ENCODE results near the gene LIMS2. TPM values are rescaled to one million over a fixed set of nuclear protein-coding genes. Genes with fewer than 3 reads are reported as not detected.
A peak's percentile ranks its signal among the peaks of the same experiment; 100 is the strongest.

The LIMS2 gene
- total RNA-seq, 4 donors from 2014 or later: 34.5 to 198 (median 91.3) TPM

DNA sequence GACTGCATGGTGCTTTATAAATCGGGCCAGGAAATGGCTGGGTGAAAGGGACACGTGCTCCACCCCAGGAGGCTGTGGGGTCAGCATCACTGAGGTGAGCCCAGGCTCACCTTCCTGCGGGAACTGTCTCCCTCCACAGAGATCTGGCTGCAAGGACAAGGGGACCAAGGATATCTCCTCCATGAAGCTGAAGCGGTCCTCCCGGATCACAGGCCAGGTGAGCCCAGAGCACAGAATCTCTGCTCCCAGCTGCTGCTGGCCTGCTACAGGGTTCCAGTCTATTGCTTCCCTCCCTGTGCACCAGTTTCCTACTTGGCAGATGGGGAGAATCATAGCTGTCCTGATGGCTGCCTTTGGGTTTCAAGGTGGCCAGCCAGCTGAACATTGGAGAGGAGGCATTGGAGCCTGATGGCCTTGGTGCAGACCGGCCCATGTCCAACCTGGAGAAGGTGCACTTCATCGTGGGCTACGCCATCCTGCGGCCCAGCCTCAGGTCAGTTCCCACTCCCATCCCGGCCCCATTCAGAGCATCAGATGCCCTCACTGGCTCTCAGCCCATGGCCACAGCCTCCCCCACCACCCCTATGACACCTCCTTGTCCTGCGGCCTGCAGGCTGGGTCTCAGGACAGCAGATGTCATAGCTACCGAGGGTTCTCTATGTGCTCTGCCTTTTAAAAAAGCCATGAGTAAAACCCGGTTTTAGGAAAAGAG, 63.1 kb downstream of the LIMS2 start:
- H3K27ac ChIP-seq: no peak overlapping the region
- TF ChIP-seq EP300 (IDR thresholded peaks at IDR 0.05; ENCODE audit: low read depth): no peak
- TF ChIP-seq POLR2A (IDR thresholded peaks at IDR 0.05): no peak
- TF ChIP-seq, protein P1, sequence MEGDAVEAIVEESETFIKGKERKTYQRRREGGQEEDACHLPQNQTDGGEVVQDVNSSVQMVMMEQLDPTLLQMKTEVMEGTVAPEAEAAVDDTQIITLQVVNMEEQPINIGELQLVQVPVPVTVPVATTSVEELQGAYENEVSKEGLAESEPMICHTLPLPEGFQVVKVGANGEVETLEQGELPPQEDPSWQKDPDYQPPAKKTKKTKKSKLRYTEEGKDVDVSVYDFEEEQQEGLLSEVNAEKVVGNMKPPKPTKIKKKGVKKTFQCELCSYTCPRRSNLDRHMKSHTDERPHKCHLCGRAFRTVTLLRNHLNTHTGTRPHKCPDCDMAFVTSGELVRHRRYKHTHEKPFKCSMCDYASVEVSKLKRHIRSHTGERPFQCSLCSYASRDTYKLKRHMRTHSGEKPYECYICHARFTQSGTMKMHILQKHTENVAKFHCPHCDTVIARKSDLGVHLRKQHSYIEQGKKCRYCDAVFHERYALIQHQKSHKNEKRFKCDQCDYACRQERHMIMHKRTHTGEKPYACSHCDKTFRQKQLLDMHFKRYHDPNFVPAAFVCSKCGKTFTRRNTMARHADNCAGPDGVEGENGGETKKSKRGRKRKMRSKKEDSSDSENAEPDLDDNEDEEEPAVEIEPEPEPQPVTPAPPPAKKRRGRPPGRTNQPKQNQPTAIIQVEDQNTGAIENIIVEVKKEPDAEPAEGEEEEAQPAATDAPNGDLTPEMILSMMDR (IDR thresholded peaks at IDR 0.05): no peak
- TF ChIP-seq POLR2AphosphoS5 (IDR thresholded peaks at IDR 0.05): no peak
- peaks cover 0 to 9% of the 10 kb centered on the region in 2 donors for H3K9me3 ChIP-seq
- H3K36me3 ChIP-seq: peaks cover 0 to 16% (median 4%) of the 10 kb centered on the region in 4 donors
- in situ Hi-C loops (cut with MboI; ENCODE audit: low pct_ligation_motif_present in 1 of 4, low pct_unique_long_range_greater_than_20kb in 1 of 4, low sequenced_read_pairs in 3 of 4): no loop called here
- H3K4me1 ChIP-seq: no peaks in the 10 kb centered on the region
- WGBS, 2 donors (ENCODE audit: low coverage in 1 of 2): 91 to 93% methylated on average over 2 to 13 of the region's 13 CpGs
- no peak overlapping the region for H3K4me3 ChIP-seq
- H3K27me3 ChIP-seq: no peaks in the 10 kb centered on the region
- intact Hi-C loops (cut with DNase I; ENCODE audit: low total_unique reads): no loop called here
- DNase-seq: peak; percentile 5

DNA sequence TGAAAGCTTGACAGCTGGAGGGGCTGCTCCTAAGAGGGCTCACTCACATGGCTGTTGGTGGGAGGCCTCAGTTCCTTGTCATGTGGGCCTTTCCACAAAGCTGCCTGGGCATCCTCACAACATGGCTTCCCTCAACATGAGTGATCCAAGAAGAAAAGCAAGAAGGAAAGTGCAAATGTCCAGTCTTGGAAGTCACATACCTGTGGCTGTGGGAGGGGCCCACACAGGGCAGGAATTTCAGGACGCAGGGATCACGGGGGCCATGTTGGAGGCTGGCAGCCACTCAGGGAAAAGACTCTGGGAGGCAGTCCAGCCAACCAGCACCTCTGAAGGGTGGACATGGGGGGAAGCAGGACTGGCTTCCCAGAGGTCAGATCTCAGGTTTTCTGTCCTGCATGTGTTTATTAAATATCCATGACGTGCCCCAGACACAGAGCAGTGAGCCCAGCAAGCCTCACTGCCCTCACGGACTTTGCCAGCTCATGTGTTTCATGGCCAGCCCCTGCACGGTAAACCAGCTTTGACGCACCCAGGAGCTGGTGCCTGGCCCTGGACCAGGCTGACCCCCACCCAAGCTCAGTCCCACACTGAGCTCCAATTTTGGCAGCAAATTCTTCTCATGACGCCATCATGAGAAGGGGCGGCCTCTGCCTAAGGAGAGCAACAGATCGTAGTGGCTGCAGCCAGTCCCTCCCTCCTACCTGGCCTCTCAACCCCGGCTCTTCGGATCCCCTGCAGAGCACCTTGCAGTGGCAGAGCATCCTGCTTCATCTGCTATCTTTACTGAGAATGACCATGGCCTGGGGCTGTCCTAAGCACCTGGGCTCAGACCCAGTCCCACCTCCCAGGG, 64.0 kb downstream of the LIMS2 start:
- H3K9me3 ChIP-seq: peaks cover 0 to 9% of the 10 kb centered on the region in 2 donors
- H3K4me1 ChIP-seq: no peaks in the 10 kb centered on the region
- TF ChIP-seq EP300 (IDR thresholded peaks at IDR 0.05; ENCODE audit: low read depth): no peak
- TF ChIP-seq, protein P1 (IDR thresholded peaks at IDR 0.05): no peak
- no peak for TF ChIP-seq POLR2AphosphoS5 (IDR thresholded peaks at IDR 0.05)
- no peak for TF ChIP-seq POLR2A (IDR thresholded peaks at IDR 0.05)
- no peak overlapping the region for H3K27ac ChIP-seq
- in situ Hi-C loops (cut with MboI; ENCODE audit: low pct_ligation_motif_present in 1 of 4, low pct_unique_long_range_greater_than_20kb in 1 of 4, low sequenced_read_pairs in 3 of 4) (no loop called here), intact Hi-C loops (cut with DNase I; ENCODE audit: low total_unique reads) (no loop called here)
- peaks cover 0 to 16% (median 4%) of the 10 kb centered on the region in 4 donors for H3K36me3 ChIP-seq
- WGBS, 2 donors (ENCODE audit: low coverage in 1 of 2): 90% methylated on average over 10 of the region's 11 CpGs; no CpG with 5 or more reads in 1 of the 2 donors
- no peaks in the 10 kb centered on the region for H3K27me3 ChIP-seq
- peak; percentile 6 for DNase-seq
- no peak overlapping the region for H3K4me3 ChIP-seq

DNA sequence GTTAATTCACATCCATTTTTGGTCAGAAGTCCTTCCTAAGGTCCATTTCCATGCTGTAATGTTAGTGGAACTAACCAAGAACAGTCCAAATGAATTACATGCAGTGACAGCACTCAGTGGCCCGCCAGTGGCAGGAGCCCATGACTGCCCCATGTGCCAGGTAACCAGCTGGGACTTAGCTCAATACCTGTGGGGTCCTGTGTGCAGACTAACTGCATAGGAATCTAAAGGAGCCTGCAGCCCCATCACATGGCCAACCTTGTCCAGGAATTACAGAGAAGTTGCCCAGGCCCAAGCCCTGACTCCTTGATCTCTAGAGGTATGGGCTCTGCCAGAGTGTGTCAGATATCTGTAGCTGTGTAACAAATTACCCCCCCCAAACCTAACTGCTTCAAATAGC, 64.8 kb downstream of the LIMS2 start:
- H3K4me1 ChIP-seq: no peaks in the 10 kb centered on the region
- no peaks in the 10 kb centered on the region for H3K27me3 ChIP-seq
- no peak overlapping the region for H3K27ac ChIP-seq
- 73% methylated on average over 1 of the region's 1 CpG; no CpG with 5 or more reads in 1 of the 2 donors for WGBS, 2 donors (ENCODE audit: low coverage in 1 of 2)
- in situ Hi-C loops (cut with MboI; ENCODE audit: low pct_ligation_motif_present in 1 of 4, low pct_unique_long_range_greater_than_20kb in 1 of 4, low sequenced_read_pairs in 3 of 4): no loop called here
- peaks cover 0 to 9% of the 10 kb centered on the region in 2 donors for H3K9me3 ChIP-seq
- peak; percentile 6 for DNase-seq
- intact Hi-C loops (cut with DNase I; ENCODE audit: low total_unique reads): no loop called here
- TF ChIP-seq POLR2AphosphoS5 (IDR thresholded peaks at IDR 0.05) (no peak), POLR2A (IDR thresholded peaks at IDR 0.05) (no peak), EP300 (IDR thresholded peaks at IDR 0.05; ENCODE audit: low read depth) (no peak)
- TF ChIP-seq, protein P1 (IDR thresholded peaks at IDR 0.05): no peak
- H3K36me3 ChIP-seq: peaks cover 0 to 16% (median 4%) of the 10 kb centered on the region in 4 donors
- H3K4me3 ChIP-seq: no peak overlapping the region

DNA sequence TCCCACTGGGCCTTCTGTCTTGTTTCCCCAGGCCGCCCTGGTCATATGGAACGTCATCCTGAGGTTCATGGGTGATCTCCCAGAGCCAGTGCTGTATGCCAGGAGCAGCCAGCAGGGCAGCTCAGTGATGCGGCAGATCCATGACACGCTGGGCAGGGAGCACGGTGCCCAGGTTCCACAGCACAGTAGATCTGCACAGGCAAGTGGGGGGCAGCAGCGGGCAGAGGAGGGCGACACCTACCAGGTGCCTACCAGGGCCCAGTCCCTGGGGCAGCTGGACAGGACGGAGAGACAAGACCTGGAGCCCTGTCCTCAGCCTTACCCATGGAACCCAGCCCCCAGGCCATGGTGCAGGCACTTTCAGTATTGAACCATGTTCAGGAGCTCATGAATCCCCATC, 65.5 kb downstream of the LIMS2 start:
- H3K4me3 ChIP-seq: no peak overlapping the region
- no peaks in the 10 kb centered on the region for H3K4me1 ChIP-seq
- 93% methylated on average over 8 of the region's 8 CpGs; no CpG with 5 or more reads in 1 of the 2 donors for WGBS, 2 donors (ENCODE audit: low coverage in 1 of 2)
- intact Hi-C loops (cut with DNase I; ENCODE audit: low total_unique reads): no loop called here
- TF ChIP-seq, protein P1 (IDR thresholded peaks at IDR 0.05): no peak
- no peak for TF ChIP-seq EP300 (IDR thresholded peaks at IDR 0.05; ENCODE audit: low read depth)
- TF ChIP-seq POLR2A (IDR thresholded peaks at IDR 0.05): no peak
- no peak for TF ChIP-seq POLR2AphosphoS5 (IDR thresholded peaks at IDR 0.05)
- in situ Hi-C loops (cut with MboI; ENCODE audit: low pct_ligation_motif_present in 1 of 4, low pct_unique_long_range_greater_than_20kb in 1 of 4, low sequenced_read_pairs in 3 of 4): no loop called here
- no peak for DNase-seq
- H3K36me3 ChIP-seq: peaks cover 0 to 16% (median 4%) of the 10 kb centered on the region in 4 donors
- no peaks in the 10 kb centered on the region for H3K27me3 ChIP-seq
- H3K9me3 ChIP-seq: peaks cover 0 to 9% of the 10 kb centered on the region in 2 donors
- no peak overlapping the region for H3K27ac ChIP-seq

Measured in transverse colon (tissue), 4 donors.